ENCODE measurements around the gene HS3ST2.

Gene HS3ST2

GRCh38 chr16:22813948-22814710 is at the start of gene HS3ST2:
HS3ST2 (plus strand) TSS chr16:22814162; CDS start chr16:22814611, 449 bp downstream.
- DNase-seq (ENCODE audit: low read depth, low spot score), result no peak

DNA sequence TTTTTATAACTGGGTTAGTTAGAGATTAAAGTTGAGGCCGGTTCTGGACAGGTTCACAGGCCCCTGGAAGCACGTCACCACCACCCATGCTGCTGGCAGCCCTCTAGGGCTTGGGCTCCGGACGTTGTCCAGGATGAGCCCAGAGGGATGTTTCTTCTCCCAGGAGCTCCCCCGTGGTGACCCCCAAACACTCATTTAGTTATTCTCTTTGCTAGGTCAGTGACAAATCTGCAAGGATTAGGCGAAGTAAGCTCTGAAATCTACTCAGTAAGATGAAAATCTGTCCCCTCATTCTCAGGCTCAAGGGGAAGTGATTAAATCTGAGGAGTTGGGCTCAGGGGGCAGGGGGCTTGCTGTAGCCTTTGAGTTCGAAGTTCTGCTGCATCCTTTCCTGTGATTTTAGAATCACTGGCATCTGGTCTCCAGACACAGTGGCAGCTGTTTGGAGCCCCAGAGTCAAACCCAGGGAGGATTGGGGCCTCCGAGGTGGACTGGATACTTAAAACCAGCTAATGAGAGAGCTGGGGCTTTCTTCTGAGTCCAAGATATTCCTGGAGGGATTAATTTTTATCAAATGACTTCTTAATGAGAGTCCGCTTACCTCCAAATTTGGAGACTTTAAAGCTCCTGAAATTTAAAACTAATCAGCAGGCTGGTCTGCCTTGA is 49.2 kb upstream of the HS3ST2 start:
- no peak for DNase-seq (ENCODE audit: low read depth, low spot score)

GRCh38 chr16:22765479-22765878 is 48.5 kb upstream of the HS3ST2 start:
- DNase-seq (ENCODE audit: low read depth, low spot score), result no peak

GRCh38 chr16:22770866-22771265 is 43.1 kb upstream of the HS3ST2 start:
- DNase-seq (ENCODE audit: low read depth, low spot score), result no peak

DNA sequence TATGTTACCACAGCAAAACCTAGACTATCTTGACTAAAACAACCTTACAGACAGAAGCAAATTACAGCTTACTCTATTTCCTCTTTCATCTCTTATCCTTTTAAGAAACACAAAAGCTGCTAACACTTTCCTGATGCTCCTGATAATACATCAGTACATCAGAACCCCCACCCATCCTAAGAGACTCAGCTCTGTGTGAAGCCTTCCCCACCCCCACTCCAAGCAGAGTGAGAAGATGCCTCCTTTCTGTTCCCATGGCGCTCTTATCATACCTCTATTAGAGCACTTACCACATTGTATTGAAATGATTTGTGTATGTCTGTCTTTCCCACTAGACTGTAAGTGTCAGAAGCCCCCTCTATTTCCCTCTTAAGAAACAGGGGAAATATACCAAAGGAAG is 42.4 kb upstream of the HS3ST2 start:
- DNase-seq (ENCODE audit: low read depth, low spot score), result no peak

DNA sequence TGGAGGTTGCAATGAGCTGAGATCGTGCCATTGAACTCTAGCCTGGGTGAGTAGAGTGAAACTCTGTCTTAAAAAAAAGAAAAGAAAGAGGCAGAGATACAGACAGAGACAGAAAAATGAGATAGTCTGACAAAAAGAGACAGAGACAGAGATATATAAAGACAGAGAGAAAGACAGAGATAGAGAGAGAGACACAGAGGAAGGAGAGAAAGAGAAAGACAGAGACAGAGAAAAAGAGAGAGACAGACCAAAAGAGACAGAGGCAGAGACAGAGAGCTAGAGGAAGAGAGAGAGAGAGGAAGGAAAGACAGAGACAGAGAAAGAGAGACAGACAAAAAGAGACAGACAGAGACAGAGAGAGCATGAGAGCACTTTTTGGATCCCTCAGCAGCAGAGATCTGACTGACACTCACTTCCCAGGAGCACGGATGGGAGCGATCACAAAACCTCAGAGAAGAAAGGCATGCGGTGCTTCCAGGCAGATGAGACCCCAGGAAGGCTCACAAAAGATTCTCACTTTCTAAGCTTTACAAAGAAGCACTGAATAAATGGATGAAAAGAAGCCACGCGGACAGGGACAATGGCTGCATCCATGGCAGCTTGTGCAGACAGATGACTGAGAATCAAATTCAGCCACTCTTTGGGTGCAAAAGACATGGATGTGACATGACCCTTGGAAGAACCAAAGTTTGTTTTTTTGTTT is 38.6 kb upstream of the HS3ST2 start:
- DNase-seq (ENCODE audit: low read depth, low spot score), result no peak

GRCh38 chr16:22781480-22781879 is 32.5 kb upstream of the HS3ST2 start:
- DNase-seq (ENCODE audit: low read depth, low spot score), result no peak

GRCh38 chr16:22782314-22782713 is 31.6 kb upstream of the HS3ST2 start:
- no peak for DNase-seq (ENCODE audit: low read depth, low spot score)

- no peak for DNase-seq (ENCODE audit: low read depth, low spot score)
Observed at GRCh38 chr16:22784690-22785214, 29.2 kb upstream of the HS3ST2 start.

- no peak for DNase-seq (ENCODE audit: low read depth, low spot score)
Observed at GRCh38 chr16:22785552-22785951, 28.4 kb upstream of the HS3ST2 start.

- DNase-seq (ENCODE audit: low read depth, low spot score), result no peak
Observed at GRCh38 chr16:22786284-22786683, 27.7 kb upstream of the HS3ST2 start.

GRCh38 chr16:22786691-22787090 is 27.3 kb upstream of the HS3ST2 start:
- DNase-seq (ENCODE audit: low read depth, low spot score), result no peak

- no peak for DNase-seq (ENCODE audit: low read depth, low spot score)
Observed at GRCh38 chr16:22787466-22788192, 26.3 kb upstream of the HS3ST2 start.

DNA sequence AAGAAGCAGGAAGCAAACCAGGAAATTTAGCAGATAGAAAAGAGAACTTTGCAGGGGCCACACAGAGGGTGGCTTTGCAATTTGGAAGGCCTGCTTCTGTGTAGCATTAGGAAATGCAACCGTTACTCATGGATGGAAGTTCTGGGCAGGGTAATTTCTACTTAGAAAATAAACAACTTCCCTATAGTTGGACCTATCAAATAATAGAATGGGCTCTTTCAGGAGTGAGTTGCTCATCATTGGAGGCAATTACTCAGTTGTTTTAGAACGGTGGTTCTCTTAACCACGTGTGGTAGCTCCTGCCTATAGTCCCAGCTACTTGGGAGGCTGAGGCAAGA is 25.8 kb upstream of the HS3ST2 start:
- DNase-seq (ENCODE audit: low read depth, low spot score), result no peak

DNA sequence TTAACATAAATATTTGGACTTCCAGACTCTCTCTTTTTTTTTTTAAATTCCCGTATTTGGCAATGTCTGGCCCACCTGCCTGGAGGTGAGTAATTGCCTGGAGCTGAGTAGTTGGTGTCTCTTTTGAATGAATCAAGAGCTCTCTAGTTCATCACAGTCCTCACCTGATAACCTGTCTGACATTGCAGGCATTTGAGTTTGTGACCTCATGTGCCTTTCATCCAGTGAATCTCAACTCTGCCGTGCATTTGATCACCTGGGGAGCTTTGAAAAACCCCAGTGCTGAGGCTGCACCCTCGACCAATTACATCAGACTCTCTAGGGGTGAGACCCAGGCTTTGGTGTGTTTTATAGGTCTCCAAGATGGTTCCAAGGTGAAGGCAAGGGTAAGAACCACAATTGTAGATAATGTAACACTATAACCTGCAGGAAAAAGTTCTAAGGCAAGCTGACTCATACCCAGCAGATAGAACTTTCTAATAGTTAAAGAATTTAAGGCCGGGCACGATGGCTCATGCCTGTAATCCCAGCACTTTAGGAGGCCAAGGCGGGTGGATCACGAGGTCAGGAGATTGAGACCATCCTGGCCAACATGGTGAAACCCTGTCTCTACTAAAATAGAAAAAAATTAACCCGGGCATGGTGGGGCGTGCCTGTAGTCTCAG is 24.5 kb upstream of the HS3ST2 start:
- DNase-seq (ENCODE audit: low read depth, low spot score), result no peak

GRCh38 chr16:22797551-22797950 is 16.4 kb upstream of the HS3ST2 start:
- no peak for DNase-seq (ENCODE audit: low read depth, low spot score)

DNA sequence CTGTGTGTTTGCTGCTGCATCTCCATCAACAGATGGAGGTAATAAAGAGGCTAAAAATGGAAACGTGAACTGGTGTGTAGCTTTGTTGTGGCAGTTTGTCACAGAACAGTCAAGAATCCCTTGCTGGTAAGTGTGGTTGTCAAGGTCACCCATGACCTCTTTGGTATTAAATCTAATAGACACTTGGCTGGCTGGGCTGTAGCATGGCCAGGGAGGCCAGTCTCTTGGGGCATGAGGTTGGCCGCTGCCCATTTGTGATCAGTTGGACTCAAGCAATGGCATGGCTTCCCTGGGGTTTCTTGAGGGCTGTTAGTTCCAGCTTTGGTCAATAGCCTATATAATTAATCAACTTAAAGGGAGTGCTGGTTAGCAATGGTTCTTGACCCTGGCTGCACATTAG is 14.8 kb upstream of the HS3ST2 start:
- DNase-seq (ENCODE audit: low read depth, low spot score), result no peak

DNA sequence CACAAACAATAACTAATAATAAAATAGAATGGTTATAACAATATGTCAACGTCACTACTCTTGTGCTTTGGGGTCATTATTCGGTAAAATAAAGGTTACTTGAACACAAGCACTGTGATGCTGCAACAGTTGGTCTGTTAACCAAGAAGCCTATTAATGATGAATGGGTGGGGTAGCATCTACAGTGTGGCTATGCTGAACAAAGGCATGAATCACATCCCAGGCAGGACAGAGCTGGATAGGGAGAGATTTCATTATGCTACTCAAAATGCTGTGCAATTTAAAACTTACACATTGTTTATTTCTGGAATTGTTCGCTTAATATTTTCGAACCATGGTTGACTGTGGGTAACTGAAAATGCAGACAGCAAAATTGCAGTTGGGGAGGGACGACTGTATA is 9.1 kb upstream of the HS3ST2 start:
- no peak for DNase-seq (ENCODE audit: low read depth, low spot score)

DNA sequence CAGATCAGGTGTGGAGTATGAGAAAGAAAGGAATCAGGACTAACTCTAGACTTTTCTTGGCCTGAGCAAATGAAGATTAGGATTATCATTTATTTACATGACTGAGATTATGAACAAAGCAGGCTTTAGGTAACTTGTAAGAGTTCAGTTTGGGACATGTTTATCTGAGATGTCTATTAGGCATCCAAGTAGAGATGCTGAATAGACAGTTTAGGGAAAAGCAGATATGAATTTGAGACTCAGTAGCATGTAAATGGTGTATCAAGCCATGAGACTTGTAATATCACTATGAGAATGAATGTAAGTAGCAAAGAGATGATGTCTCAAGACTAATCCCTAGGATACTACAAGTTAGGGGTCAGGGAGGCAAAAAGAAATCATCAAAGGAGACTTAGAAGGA is 8.6 kb upstream of the HS3ST2 start:
- no peak for DNase-seq (ENCODE audit: low read depth, low spot score)

- no peak for DNase-seq (ENCODE audit: low read depth, low spot score)
Observed at GRCh38 chr16:22806811-22807210, 7.2 kb upstream of the HS3ST2 start.

DNA sequence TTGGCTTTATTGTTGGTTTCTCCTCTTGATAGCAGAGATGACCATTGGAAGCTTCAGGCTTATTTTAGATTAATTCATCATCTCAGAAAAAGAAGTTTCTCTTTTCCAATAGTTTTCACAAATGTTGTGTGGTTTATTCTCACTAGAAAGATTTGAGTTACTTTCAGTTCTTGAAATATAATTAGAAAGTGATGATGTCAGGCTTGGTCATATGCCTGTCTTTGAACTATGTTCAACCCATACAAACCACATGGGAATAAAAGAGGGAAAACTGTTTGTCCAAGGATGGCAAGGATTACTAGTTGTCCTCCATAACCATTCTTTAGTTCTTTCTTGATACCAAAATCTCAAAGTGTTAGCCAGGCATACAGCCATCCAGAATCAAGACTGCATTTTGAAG is 3.7 kb upstream of the HS3ST2 start:
- no peak for DNase-seq (ENCODE audit: low read depth, low spot score)

All from activated naive CD8-positive, alpha-beta T cell treated with anti-CD3 and anti-CD28 coated beads, Interleukin-2, amount 50 U/mL, for 16 hours (primary cell).